KOPT-K1 (cell line): ENCODE data around the gene NEGR1.

Experiments
- H3K27ac ChIP-seq: fragments of 200-600 bp; sonication (generic); 2 replicates; pipeline ENCODE4 v1.5.1; 2016; ENCODE audit warnings: antibody characterized with exemption, mild to moderate bottlenecking, low read depth, low read length; ENCODE audit not compliant: poor library complexity, severe bottlenecking
- H3K36me3 ChIP-seq: fragments of 200-600 bp; sonication (generic); 2 replicates; pipeline ENCODE4 v1.5.1; 2017; ENCODE audit warnings: antibody characterized with exemption, mild to moderate bottlenecking, low read length, moderate library complexity; ENCODE audit not compliant: insufficient read depth
- H3K9me3 ChIP-seq: fragments of 200-600 bp; sonication (generic); 2 replicates; pipeline ENCODE4 v1.5.1; 2017; ENCODE audit warnings: antibody characterized with exemption, low read length, mild to moderate bottlenecking; ENCODE audit not compliant: insufficient read depth, poor library complexity, severe bottlenecking

NEGR1 gene

GRCh38 chr1:71621785-71622184, 660.6 kb downstream of the NEGR1 start:
- H3K27ac ChIP-seq: no peak overlapping the region

GRCh38 chr1:71618766-71619530, 663.4 kb downstream of the NEGR1 start:
- H3K27ac ChIP-seq: no peak overlapping the region
- no peaks in the 10 kb centered on the region for H3K9me3 ChIP-seq
- H3K36me3 ChIP-seq: no peaks in the 10 kb centered on the region

More at GRCh38 chr1:71621785-71622184, 660.6 kb downstream of the NEGR1 start:
- Histone ChIP-seq H3K9me3 (no peaks in the 10 kb centered on the region), H3K36me3 (no peaks in the 10 kb centered on the region)

- Histone ChIP-seq H3K27ac (no peak overlapping the region), H3K9me3 (no peaks in the 10 kb centered on the region), H3K36me3 (no peaks in the 10 kb centered on the region)
Observed at GRCh38 chr1:71618191-71618590, 664.1 kb downstream of the NEGR1 start.

- Histone ChIP-seq H3K27ac (no peak overlapping the region), H3K36me3 (no peaks in the 10 kb centered on the region), H3K9me3 (peaks cover 5% of the 10 kb centered on the region)
Observed at GRCh38 chr1:71610476-71610875, 671.9 kb downstream of the NEGR1 start.

- Histone ChIP-seq H3K36me3 (no peaks in the 10 kb centered on the region), H3K9me3 (no peaks in the 10 kb centered on the region), H3K27ac (no peak overlapping the region)
Observed at GRCh38 chr1:71603044-71603776, 679.1 kb downstream of the NEGR1 start.

- Histone ChIP-seq H3K27ac (no peak overlapping the region), H3K9me3 (no peaks in the 10 kb centered on the region), H3K36me3 (no peaks in the 10 kb centered on the region)
Observed at GRCh38 chr1:71600023-71600422, 682.3 kb downstream of the NEGR1 start.

- Histone ChIP-seq H3K9me3 (no peaks in the 10 kb centered on the region), H3K36me3 (no peaks in the 10 kb centered on the region)
Observed at GRCh38 chr1:71599306-71599705, 683.0 kb downstream of the NEGR1 start.

GRCh38 chr1:71593523-71593922, 688.8 kb downstream of the NEGR1 start:
- Histone ChIP-seq H3K27ac (no peak overlapping the region), H3K36me3 (no peaks in the 10 kb centered on the region), H3K9me3 (no peaks in the 10 kb centered on the region)

More at GRCh38 chr1:71599306-71599705, 683.0 kb downstream of the NEGR1 start:
- no peak overlapping the region for H3K27ac ChIP-seq

- Histone ChIP-seq H3K27ac (no peak overlapping the region), H3K9me3 (no peaks in the 10 kb centered on the region), H3K36me3 (no peaks in the 10 kb centered on the region)
Observed at GRCh38 chr1:71592646-71593274, 689.6 kb downstream of the NEGR1 start.

- Histone ChIP-seq H3K36me3 (no peaks in the 10 kb centered on the region), H3K9me3 (no peaks in the 10 kb centered on the region), H3K27ac (no peak overlapping the region)
Observed at GRCh38 chr1:71589005-71589404, 693.3 kb downstream of the NEGR1 start.

- no peaks in the 10 kb centered on the region for H3K9me3 ChIP-seq
- H3K27ac ChIP-seq: no peak overlapping the region
- H3K36me3 ChIP-seq: no peaks in the 10 kb centered on the region
Observed at GRCh38 chr1:71587961-71588360, 694.4 kb downstream of the NEGR1 start.

GRCh38 chr1:71586030-71586429, 696.3 kb downstream of the NEGR1 start:
- Histone ChIP-seq H3K36me3 (no peaks in the 10 kb centered on the region), H3K9me3 (no peaks in the 10 kb centered on the region), H3K27ac (no peak overlapping the region)

GRCh38 chr1:71583756-71584155, 698.6 kb downstream of the NEGR1 start:
- H3K36me3 ChIP-seq: no peaks in the 10 kb centered on the region
- no peak overlapping the region for H3K27ac ChIP-seq
- no peaks in the 10 kb centered on the region for H3K9me3 ChIP-seq

- no peak overlapping the region for H3K27ac ChIP-seq
- no peaks in the 10 kb centered on the region for H3K36me3 ChIP-seq
- no peaks in the 10 kb centered on the region for H3K9me3 ChIP-seq
Observed at GRCh38 chr1:71582673-71583072, 699.7 kb downstream of the NEGR1 start.

GRCh38 chr1:71577451-71578131, 704.7 kb downstream of the NEGR1 start:
- Histone ChIP-seq H3K36me3 (no peaks in the 10 kb centered on the region), H3K9me3 (no peaks in the 10 kb centered on the region), H3K27ac (no peak overlapping the region)
